B cell (primary cell): Measurements from ENCODE around the gene HMGCL. TPM values are rescaled to one million over a fixed set of nuclear protein-coding genes. Genes with fewer than 3 reads are reported as not detected.

Source experiments
- ATAC-seq: fragments of 200-7000 bp; cut with Tn5 transposase; one replicate; pipeline ENCODE4 v1.10.0; 2021; ENCODE audit warnings: low read depth, mild to moderate bottlenecking, moderate number of reproducible peaks, moderate library complexity
- CTCF ChIA-PET: fragments of 350-600 bp; sonication (Branson Sonifier 250); formaldehyde crosslinking; loops from one replicate; lab custom pipeline; 2021; ENCODE audit warnings: antibody characterized with exemption, inconsistent platforms; lab: Charles Lee
- POLR2A ChIA-PET: fragments of 350-600 bp; sonication (Branson Sonifier 250); formaldehyde crosslinking; loops from one replicate; lab custom pipeline; 2021; ENCODE audit warnings: antibody characterized with exemption; lab: Charles Lee
- DNase-seq: peaks from one replicate; pipeline ENCODE4 v3.0.0; 2013
- H2AFZ ChIP-seq: 2 replicates; pipeline ENCODE4 v1.6.1; 2012; ENCODE audit warnings: mild to moderate bottlenecking, low read depth, low read length; ENCODE audit not compliant: insufficient read depth, poor library complexity, severe bottlenecking
- H3K27ac ChIP-seq, 2 donors: 1 replicate in 1 of 2; 2 replicates in 1 of 2; pipeline ENCODE4 v1.5.1; 2012 to 2013; ENCODE audit warnings: low read length in 2 of 2, mild to moderate bottlenecking in 2 of 2, moderate library complexity in 1 of 2
- H3K27me3 ChIP-seq, 4 experiments: fragments of 200-600 bp in 1 of 4; sonication (generic) in 1 of 4; replicated peaks in 1 of 4; 1 replicate in 2 of 4; 2 replicates in 2 of 4; pipeline versions ENCODE4 v1.6.1 to v1.7.0; 2013 to 2016; ENCODE audit warnings: low read length in 3 of 4, mild to moderate bottlenecking in 2 of 4, mixed read lengths in 1 of 4, moderate library complexity in 1 of 4; ENCODE audit not compliant: insufficient read depth in 4 of 4, control insufficient read depth in 3 of 4; ENCODE audit errors: control extremely low read depth in 1 of 4
- H3K36me3 ChIP-seq, 2 experiments: replicated peaks in 1 of 2; 1 replicate in 1 of 2; 2 replicates in 1 of 2; pipeline versions ENCODE4 v1.6.1 to v1.7.1; 2013; ENCODE audit warnings: low read length in 1 of 2; ENCODE audit not compliant: insufficient read depth in 2 of 2, control insufficient read depth in 1 of 2; ENCODE audit errors: control extremely low read depth in 1 of 2, extremely low read depth in 1 of 2
- H3K4me1 ChIP-seq, 2 donors: fragments of 200-600 bp in 1 of 2; sonication (generic) in 1 of 2; 1 replicate in 1 of 2; 2 replicates in 1 of 2; pipeline versions ENCODE4 v1.5.1 to v1.6.1; 2013 to 2017; ENCODE audit warnings: low read length in 2 of 2; ENCODE audit not compliant: control insufficient read depth in 2 of 2, insufficient read depth in 2 of 2
- H3K4me2 ChIP-seq: replicated peaks from 2 replicates; pipeline ENCODE3; 2012; ENCODE audit warnings: mild to moderate bottlenecking, low read depth, low read length; ENCODE audit not compliant: poor library complexity, severe bottlenecking
- H3K4me3 ChIP-seq, 5 experiments: fragments of 200-600 bp in 1 of 5; sonication (generic) in 1 of 5; 1 replicate in 3 of 5; 2 replicates in 2 of 5; pipeline versions ENCODE4 v1.5.1 to v1.7.0; 2011 to 2016; ENCODE audit warnings: low read length in 4 of 5, mild to moderate bottlenecking in 4 of 5, low read depth in 2 of 5, control low read depth in 1 of 5, moderate library complexity in 1 of 5; ENCODE audit not compliant: insufficient read depth in 1 of 5; ENCODE audit errors: control extremely low read depth in 1 of 5, extremely low read depth in 1 of 5
- H3K79me2 ChIP-seq: fragments of 200-600 bp; sonication (generic); one replicate; pipeline ENCODE4 v1.6.0; 2016; ENCODE audit warnings: low read length; ENCODE audit not compliant: control insufficient read depth, insufficient read depth
- H3K9ac ChIP-seq: fragments of 200-600 bp; sonication (generic); 2 replicates; pipeline ENCODE4 v1.6.1; 2017; ENCODE audit warnings: mild to moderate bottlenecking, low read length, moderate library complexity
- H3K9me3 ChIP-seq, 3 donors: one replicate each; pipeline versions ENCODE4 v1.6.1 to v1.7.1; 2013; ENCODE audit warnings: low read length in 2 of 3; ENCODE audit not compliant: control insufficient read depth in 2 of 3, insufficient read depth in 1 of 3; ENCODE audit errors: control extremely low read depth in 1 of 3
- H4K20me1 ChIP-seq: 2 replicates; pipeline ENCODE4 v1.6.0; 2012; ENCODE audit warnings: mild to moderate bottlenecking, low read length; ENCODE audit not compliant: insufficient read depth, control insufficient read depth, poor library complexity, severe bottlenecking
- H3K27ac Mint-ChIP-seq: one replicate; pipeline ENCODE4 v1.8.0; 2021; ENCODE audit warnings: mixed read lengths
- H3K27me3 Mint-ChIP-seq: one replicate; pipeline ENCODE4 v1.8.0; 2021; ENCODE audit warnings: mixed read lengths
- H3K4me1 Mint-ChIP-seq: one replicate; pipeline ENCODE4 v1.8.0; 2021; ENCODE audit warnings: mixed read lengths
- H3K4me3 Mint-ChIP-seq: one replicate; pipeline ENCODE4 v1.8.0; 2021; ENCODE audit warnings: mixed read lengths
- H3K9me3 Mint-ChIP-seq: one replicate; pipeline ENCODE4 v1.8.0; 2022; ENCODE audit warnings: mixed read lengths; ENCODE audit not compliant: insufficient read depth
- CTCF ChIP-seq: fragments of 200-600 bp; IDR thresholded peaks from one replicate; pipeline ENCODE4 v1.8.0; 2022; ENCODE audit warnings: antibody characterized with exemption, mild to moderate bottlenecking
- EZH2 ChIP-seq: IDR thresholded peaks from 2 replicates; pipeline ENCODE4 v1.6.1; 2012; ENCODE audit warnings: borderline replicate concordance, low read depth, mild to moderate bottlenecking, moderate library complexity, low read length; ENCODE audit not compliant: insufficient read depth, poor library complexity, severe bottlenecking
- WGBS: methylation state at CpG from one replicate; pipeline ENCODE4 v1.1.5; 2013; ENCODE audit warnings: missing lambda C conversion rate; ENCODE audit not compliant: insufficient coverage; 5-methylcytosine and 5-hydroxymethylcytosine counted together
- intact Hi-C: fragments of 100-400 bp; cut with micrococcal nuclease; formaldehyde crosslinking; loops from one replicate; pipeline ENCODE4 v1.10.0; 2022
- polyA plus RNA-seq: library from polyadenylated mRNA; depleted of rRNA; stranded (reverse); fragments of >200 nt; gene quantifications from 2 replicates; pipeline ENCODE4 v1.2.3, GENCODE V29; 2012
- total RNA-seq, 2 donors: library from RNA; stranded (reverse); fragments of 120-200 nt in 1 of 2; gene quantifications; 1 replicate in 1 of 2; 2 replicates in 1 of 2; pipeline versions ENCODE4 v1.2.3 to v1.2.4, GENCODE V29; 2013 to 2022

HMGCL gene
- total and polyA plus RNA-seq, 2 donors (not counting 1 experiment from before 2014, with no cell fraction given), result 18.5 to 35.9 TPM

DNA sequence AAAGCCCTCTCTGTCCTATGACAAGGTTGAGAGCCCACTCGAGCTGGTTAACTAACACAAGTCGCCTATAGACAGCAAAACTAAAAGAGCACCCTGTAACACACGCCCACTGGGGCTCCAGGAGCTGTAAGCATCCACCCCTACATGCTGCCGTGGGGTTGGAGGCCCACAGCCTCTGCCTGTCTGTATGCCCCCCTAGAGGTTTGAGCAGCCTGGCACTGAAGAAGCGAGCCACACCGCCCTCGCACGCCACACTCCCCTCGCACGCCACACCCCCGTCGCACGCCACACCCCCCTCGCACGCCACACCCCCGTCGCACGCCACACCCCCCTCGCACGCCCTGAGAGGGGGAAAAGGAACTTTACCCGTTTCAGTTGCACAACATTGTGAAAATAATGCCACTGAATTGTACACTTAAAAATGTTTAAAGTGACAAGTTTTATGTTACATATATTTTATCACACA is 13.2 kb upstream of the HMGCL start:
- H3K4me1 Mint-ChIP-seq, result peaks cover 11% of the 10 kb centered on the region
- intact Hi-C loops, result loop anchor here (1.0 to 2.0 kb wide), 4 partner anchors 13 to 38 kb away; partner anchors contain the start of genes FUCA1, GALE and HMGCL
- H3K9me3 Mint-ChIP-seq, result no peaks in the 10 kb centered on the region
- 2% methylated on average over 4 of the region's 21 CpGs for WGBS
- peak; percentile 89 for DNase-seq
- Histone ChIP-seq H3K27ac (no peak overlapping the region), H3K9ac (peak overlapping the region; percentile 57), H3K36me3 (no peaks in the 10 kb centered on the region), H2AFZ (peak overlapping the region; percentile 75), H4K20me1 (no peaks in the 10 kb centered on the region), H3K4me2 (peak overlapping the region; percentile 86), H3K4me3 (peak overlapping the region in 4 of 5 experiments; percentile 19 to 60 (median 40)), H3K79me2 (no peaks in the 10 kb centered on the region), H3K4me1 (peaks cover 6 to 7% of the 10 kb centered on the region in 2 donors), H3K9me3 (no peaks in the 10 kb centered on the region), H3K27me3 (no peaks in the 10 kb centered on the region)
- CTCF ChIA-PET, result interaction anchor here (0.7 to 2.1 kb wide), 6 partner anchors 13 to 553 kb away, joined by 3 to 5 read pairs (median 4); partner anchors contain the start of gene HMGCL
- H3K27ac Mint-ChIP-seq, result peak overlapping the region; percentile 83
- POLR2A ChIA-PET, result interaction anchor here (0.7 to 1.7 kb wide), 3 partner anchors 13 to 123 kb away, joined by 3 to 13 read pairs (median 7); partner anchors contain the start of gene HMGCL
- ATAC-seq, result peak; percentile 100
- TF ChIP-seq CTCF (peak; percentile 3), EZH2 (no peak)
- H3K4me3 Mint-ChIP-seq, result peak overlapping the region; percentile 88
- no peaks in the 10 kb centered on the region for H3K27me3 Mint-ChIP-seq

DNA sequence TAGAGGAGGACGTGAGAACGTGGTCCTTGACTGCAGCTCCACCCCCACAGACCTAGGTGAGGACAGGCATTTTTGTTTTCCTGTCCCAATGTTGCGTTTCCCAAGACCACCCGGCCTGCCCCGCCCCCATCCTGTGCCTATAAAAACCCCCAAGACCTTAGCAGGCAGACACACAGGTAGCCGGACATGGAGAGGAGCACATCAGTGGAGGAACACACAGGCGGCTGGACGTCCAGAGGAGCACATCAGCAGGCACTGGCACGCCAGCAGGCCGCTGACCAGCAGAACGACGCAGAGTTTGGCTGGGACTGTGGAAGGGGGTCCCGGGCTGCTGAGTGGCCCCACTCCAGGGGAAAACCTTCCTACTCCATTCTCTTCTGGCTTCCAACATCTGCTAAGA is 12.7 kb upstream of the HMGCL start:
- peak overlapping the region; percentile 83 for H3K27ac Mint-ChIP-seq
- WGBS, result 59% methylated on average over 8 of the region's 13 CpGs
- DNase-seq (no peak), ATAC-seq (no peak)
- no peaks in the 10 kb centered on the region for H3K27me3 ChIP-seq
- H3K9me3 ChIP-seq, result no peaks in the 10 kb centered on the region
- CTCF ChIA-PET, result interaction anchor here (1.6 to 2.1 kb wide), 2 partner anchors 66 to 78 kb away, joined by 3 to 5 read pairs; no protein-coding TSS in a partner anchor
- H3K79me2 ChIP-seq, result no peaks in the 10 kb centered on the region
- peak overlapping the region; percentile 88 for H3K4me3 Mint-ChIP-seq
- no peaks in the 10 kb centered on the region for H3K27me3 Mint-ChIP-seq
- H4K20me1 ChIP-seq, result no peaks in the 10 kb centered on the region
- no peak overlapping the region for H3K27ac ChIP-seq
- H3K4me3 ChIP-seq, result peak overlapping the region in 4 of 5 experiments; percentile 19 to 60 (median 40)
- H3K9ac ChIP-seq, result peak overlapping the region; percentile 57
- intact Hi-C loops, result loop anchor here (1.0 to 2.0 kb wide), 4 partner anchors 13 to 38 kb away; partner anchors contain the start of genes FUCA1, GALE and HMGCL
- POLR2A ChIA-PET, result interaction anchor here (0.7 to 1.7 kb wide), 2 partner anchors 12 to 78 kb away, joined by 3 to 13 read pairs; partner anchors contain the start of gene HMGCL
- H3K4me1 Mint-ChIP-seq, result peaks cover 11% of the 10 kb centered on the region
- H2AFZ ChIP-seq, result peak overlapping the region; percentile 75
- peaks cover 6 to 7% of the 10 kb centered on the region in 2 donors for H3K4me1 ChIP-seq
- no peaks in the 10 kb centered on the region for H3K36me3 ChIP-seq
- H3K9me3 Mint-ChIP-seq, result no peaks in the 10 kb centered on the region
- TF ChIP-seq EZH2 (no peak), CTCF (no peak)
- peak overlapping the region; percentile 86 for H3K4me2 ChIP-seq
